ENCODE measurements around the gene UMODL1.
A peak's percentile ranks its signal among the peaks of the same experiment; 100 is the strongest.
"Not testable (repeated sequence)": the region's sequence is repeated elsewhere in the genome, so short reads cannot be mapped to it uniquely, and the experiment has no call there.

Gene UMODL1

DNA sequence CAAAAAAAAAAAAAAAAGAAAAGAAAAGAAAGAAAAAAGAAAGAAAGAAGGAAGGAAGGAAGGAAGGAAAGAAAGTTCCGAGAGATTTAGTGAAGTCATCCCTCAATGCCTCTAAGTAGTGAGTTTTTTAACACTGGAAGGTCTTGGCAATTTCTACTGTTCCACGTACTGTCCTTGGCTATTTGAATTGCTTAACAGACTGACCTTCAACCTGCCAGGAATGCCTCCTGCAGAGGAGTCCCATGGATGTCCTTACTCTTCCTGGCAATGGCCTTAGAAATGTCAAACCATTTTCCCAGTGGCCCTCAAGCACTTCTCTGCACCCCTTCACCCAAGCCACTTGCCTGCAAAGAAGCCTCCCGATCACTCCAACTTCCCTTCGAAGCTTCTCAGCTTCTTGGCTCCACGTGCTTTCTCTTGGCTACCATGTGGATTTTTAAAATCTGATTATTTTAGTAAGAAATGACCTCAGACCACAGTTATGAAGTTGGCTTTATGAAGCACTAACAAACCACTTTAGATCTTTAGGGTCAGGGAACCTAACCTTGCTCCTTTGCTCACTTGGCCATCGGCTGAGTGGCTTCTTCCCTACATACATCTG is 104.1 kb downstream of the UMODL1 start:
- no peak for DNase-seq

DNA sequence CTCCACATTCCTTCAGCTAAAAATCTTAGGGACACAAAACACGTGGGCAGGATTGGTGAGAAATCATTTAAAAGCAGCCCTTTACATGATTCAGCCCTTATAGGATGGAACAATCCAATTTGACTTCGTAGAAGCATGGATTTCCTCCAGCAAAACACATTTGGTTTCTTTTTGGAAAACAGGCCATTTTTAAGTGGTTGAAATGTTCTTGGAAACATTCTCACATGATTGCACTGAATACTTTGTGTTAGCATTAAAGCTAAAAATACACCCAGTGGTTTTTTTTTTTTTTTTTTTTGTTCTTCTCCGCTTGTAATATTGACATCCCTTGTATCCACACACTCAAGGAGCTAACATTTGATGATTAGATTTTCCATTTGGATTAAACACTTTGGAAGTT is 105.7 kb downstream of the UMODL1 start:
- no peak for DNase-seq

DNA sequence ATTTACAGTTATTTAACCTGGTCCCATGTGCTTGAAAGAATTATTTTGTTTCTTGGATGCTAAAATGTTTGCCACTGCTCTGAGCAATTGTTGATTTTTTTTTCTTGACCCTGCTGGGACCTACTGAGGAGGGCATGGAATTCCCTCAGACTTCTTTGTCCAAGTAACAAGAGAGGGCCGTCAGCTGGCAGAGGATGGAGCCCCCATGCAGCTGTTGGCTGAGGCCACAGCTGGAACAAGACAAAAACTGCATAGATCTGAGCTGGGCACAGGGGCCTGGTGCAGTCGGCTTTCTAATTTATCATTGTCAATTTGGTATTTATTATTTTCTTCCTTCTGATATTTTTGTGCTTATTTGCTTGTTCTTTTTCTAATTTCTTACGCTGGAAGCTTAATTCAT is 108.2 kb downstream of the UMODL1 start:
- no peak for DNase-seq

DNA sequence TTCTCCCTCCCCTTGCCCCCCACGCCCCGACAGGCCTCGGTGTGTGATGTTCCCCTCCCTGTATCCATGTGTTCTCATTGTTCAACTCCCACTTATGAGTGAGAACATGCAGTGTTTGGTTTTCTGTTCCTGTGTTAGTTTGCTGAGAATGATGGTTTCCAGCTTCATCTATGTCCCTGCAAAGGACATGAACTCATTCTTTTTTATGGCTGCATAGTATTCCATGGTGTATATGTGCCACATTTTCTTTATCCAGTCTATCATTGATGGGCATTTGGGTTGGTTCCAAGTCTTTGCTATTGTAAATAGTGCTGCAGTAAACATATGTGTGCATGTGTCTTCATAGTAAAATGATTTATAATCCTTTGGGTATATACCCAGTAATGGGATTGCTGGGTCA is 108.9 kb downstream of the UMODL1 start:
- not testable (repeated sequence) for DNase-seq

DNA sequence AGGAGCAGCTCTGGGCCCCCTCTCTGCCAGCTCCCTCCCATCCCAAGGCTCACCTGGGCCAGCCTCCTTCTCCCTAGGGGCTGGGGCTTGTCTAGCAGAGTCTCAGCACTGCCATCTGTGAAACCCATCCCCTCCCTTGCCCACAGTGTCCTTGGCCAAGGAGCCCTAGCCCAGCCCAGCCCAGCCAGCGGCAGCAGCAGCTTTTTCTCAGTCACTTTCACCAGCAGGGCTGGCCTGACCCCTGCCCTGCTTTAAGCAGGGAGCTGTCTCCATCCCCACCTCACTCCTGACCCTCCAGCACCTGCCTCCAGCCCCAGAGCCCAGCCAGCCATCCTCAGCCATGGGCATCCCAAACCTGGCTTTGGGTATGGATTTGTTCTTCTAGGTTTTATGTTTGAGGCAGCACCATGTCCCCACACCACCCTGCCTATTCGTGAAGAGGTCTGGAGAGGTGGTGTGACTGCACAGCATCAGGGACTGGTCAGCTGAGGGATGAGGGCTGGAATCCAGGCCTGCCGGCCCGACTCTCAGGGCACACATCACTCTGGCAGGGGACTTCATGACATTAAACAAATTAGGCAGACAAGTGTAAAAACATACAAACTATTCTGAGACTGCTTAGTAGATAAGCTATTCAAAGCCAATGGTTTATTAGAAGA is 111.7 kb downstream of the UMODL1 start:
- DNase-seq: no peak

DNA sequence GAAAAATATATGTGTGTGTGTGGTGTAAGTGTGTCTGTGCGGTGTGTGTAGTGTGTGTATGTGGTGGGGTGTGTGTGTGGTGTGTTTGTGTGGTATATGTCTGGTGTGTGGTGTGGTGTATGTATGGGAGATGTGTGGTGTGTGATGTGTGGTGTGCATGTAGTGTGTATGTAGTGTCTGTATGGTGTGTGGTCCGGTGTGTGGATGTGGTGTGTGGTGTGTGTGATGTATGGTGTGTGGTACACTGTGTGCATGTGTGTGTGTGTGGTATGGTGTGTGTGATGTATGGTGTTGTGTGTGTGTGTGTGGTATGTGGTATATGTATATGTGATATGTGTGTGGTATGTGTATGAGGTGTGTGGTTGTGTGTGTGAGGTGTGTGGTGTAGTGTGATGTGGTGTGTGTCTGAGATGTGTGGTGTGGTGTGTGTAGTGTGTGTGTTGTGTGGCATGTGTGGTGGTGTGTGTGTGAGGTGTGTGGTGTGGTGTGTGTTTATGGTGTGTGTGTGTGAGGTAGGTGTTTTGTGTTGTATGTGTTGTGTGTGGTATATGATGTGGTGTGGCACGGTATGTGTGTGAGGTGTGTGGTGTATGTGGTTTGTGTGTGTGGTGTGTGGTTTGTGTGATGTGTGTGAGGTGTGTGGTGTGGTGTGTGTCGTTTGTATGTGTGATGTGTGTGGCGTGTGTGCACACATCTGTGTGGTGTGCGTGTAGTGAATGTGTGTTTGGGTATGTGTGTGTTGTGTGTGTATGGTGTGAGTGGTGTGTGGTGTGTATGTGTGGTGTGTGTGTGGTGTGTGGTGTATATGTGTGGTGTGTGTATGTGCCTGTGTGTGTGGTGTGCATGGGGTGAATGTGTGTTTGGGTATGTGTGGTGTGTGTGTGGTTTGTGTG is 112.5 kb downstream of the UMODL1 start:
- no peak for DNase-seq

DNA sequence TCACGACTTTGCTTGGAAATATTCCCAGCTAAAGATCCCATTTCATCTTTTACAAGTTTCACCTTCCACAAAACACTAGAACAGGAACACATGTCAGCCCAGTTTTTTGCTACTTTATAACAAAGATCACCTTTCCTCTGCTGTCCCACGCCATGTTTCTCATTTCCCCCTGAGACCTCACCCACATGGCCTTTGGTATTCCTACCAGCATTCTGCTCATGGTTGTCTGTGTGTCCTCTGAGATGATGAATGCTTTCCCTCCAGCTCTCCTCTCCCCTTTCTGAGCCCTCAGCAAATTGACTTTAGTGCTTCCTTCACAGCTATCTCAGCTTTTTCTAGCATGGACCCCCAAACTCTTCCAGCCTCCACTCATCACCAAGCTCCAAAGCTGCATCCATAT is 115.5 kb downstream of the UMODL1 start:
- no peak for DNase-seq

DNA sequence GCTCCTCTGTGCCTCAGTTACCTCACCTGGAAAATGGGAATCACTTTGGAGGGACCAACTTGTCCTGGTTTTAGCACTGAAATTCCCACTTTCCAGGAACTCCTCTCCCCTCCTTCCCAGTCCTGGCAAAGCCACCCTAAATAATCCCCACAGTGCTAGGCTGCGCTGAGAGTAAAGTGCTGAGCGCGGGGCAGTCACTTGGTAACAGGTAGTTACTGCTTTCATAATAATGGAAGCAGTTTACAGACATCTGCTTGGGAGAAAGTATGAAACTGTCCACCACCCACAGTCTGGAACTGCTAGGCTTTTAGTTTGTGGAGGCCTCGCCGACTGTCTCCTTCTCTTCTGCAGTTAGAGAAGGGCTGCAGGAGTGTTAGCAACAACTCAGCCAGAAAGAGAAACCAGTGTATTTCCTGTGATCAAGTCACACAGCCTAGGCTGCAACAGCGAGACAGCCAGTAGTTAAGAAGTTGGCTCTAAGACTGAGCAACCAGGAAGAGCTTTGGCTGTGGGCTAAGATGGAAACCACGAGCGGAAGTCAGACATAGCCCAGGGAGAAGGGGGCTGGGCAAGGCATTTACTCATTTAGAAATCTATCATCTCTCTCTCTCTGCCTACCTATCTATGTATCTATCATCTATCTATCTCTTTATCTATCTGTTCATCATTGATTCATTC is 117.0 kb downstream of the UMODL1 start:
- DNase-seq: peak; percentile 83

DNA sequence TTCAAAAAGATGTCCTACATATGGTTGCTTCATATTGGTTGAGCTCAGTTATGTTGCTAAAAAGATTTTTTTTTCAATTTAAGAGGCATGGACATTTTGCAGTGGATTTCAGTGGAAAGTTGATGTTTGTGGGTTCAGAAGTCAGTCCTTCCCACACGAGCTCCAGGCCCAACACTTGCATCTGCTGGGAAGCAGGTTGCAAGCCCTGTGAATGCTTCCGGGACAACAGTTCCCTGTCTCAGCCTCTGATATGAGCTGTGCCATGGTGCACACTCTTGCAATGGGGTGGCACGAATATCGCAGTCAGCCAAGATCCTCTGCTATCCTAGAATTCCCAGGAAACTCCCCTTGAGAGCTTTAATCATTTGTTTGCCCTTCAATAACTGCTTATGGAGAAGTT is 117.5 kb downstream of the UMODL1 start:
- no peak for DNase-seq

DNA sequence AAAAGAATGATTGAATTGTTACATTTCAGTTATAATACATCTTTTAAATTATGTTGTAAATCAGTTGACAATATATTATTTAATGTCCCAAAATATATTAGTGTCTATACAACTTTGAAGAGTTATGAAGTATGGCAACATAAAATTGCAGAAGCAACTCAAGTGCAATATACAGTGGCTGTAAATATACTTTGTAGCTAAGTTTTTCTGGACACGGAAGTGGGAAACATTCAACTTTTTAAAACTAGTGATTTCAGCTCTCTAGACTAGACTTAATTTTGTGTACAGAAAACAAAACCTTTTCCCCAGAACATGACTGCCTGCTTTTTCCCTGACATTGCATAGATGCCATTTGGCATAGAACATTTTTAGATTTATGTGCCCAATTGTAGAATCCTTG is 118.3 kb downstream of the UMODL1 start:
- DNase-seq: no peak

DNA sequence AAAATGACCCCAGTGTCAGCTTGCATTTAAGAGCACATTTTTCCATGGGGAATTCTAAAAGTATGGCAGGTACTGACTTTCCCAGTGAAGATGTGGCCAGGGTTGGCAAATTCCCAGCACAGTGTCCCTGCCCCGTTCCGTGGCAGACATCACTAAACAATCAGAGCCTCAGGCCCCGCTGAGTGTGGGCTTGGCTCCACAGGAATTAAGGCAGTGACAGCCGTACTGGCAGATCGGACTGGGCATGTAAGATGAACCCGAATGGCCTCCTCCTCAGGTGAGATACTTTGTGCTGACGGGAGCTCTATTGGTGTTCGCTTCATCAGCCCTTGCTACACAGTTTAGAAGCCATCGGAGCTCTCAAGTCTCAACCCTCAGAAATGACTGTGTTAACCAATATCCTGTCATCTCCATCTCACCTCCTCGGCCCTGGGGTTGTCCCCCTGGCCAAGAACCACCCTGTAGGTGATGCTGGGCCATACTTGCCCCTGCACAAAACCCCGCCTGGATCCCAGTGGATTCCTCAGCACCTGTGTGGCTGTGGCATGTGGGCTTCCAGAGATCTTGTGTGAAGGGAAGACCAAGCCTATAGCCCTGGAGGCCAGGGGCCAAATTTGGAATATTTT is 118.9 kb downstream of the UMODL1 start:
- peak; percentile 33 for DNase-seq

DNA sequence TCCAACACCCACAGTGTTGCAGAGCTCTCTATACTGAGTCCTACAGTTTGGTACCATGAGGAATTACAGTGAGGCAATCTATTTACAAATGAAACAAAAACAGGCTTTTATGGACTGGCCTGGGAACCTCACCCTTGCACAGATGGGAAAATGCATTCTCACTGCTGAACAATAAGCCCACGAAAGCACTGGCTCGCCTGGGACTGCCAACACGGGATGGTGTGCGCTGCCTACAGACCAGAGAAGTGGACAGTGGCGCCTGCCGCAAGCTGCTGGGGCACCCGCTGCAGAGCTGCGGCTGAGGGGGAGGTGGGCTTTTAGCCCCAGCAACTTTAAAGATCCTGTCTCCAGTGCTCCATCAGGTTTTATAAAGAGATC is 119.4 kb downstream of the UMODL1 start:
- no peak for DNase-seq

DNA sequence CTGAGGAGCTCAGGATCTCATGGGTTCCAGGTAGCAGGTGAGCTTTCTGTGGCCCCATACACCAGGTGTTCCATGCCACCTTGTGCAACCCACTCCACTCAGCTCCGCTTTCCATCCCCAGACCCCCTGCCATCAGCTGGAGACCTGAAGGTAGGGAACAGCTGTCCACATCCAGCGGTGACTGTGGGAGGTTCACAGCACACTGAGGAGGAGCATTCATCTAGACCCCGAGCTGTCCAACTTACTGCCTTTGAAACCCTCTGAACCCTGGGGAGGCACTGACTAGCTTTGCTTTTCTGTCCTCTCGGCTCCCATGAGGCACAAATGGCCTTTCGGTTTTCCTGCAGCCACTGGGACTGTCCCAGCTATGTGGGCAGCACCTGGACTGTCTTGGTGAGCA is 119.9 kb downstream of the UMODL1 start:
- DNase-seq: no peak

DNA sequence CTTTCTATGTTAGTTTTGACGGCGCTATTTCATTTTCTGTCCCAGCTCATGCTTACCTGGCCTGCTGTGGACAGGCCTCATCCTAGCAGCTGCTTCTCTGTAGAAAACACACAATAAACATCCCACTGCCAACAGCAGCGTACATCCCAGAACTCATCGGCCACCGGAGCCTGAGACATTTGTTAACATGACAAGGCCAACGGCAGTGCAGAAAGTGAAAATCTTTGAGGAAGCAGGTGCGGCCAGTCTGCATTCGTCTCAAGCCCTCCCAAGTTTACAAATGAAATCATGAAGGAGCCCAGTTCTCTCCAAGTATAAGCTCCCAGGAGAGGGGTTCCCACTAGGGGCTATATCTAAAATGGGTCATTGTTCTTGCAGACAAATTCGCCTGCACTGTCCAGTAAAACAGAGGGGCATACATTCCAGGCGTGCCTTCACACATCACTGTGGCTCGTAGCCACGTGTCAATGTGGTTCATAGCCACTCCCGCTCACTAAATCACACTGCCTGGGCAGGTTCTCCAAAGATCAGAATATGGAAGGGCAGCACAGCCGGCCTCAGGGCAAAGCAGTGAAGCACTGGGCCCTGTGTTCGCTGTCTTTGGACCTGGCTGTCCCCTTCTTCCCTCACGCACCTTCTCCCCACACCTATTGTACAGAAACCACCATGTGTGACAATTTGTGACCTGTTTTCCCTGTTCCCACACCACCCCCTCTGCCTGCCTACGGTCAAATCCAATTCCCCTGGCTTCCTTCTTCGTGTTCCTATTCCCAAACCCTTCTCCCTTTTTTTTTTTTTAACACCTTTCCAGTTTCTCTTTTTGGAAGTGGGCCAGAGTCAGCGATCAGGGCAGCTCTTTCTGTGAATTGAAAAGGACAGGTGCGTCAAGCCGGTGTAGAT is 120.8 kb downstream of the UMODL1 start:
- DNase-seq: no peak
